Type B pancreatic cell (in vitro differentiated cells): ENCODE data around the gene HK1. TPM values are rescaled to one million over a fixed set of nuclear protein-coding genes. Genes with fewer than 3 reads are reported as not detected.
A peak's percentile ranks its signal among the peaks of the same experiment; 100 is the strongest.

ENCODE experiments used
- DNase-seq: peaks from one replicate; pipeline ENCODE4 v3.0.0; 2021; ENCODE audit warnings: mixed read lengths; ENCODE audit not compliant: unreplicated experiment; ENCODE audit errors: extremely low spot score
- H3K27ac Mint-ChIP-seq: 2 replicates; pipeline ENCODE4 v1.8.0; 2021; ENCODE audit warnings: mild to moderate bottlenecking, mixed read lengths
- H3K27me3 Mint-ChIP-seq: 2 replicates; pipeline ENCODE4 v1.8.0; 2021; ENCODE audit warnings: mixed read lengths
- H3K36me3 Mint-ChIP-seq: 2 replicates; pipeline ENCODE4 v1.8.0; 2021; ENCODE audit warnings: mixed read lengths
- H3K4me1 Mint-ChIP-seq: one replicate; pipeline ENCODE4 v1.8.0; 2021; ENCODE audit warnings: mixed read lengths; ENCODE audit not compliant: unreplicated experiment
- H3K4me3 Mint-ChIP-seq: 2 replicates; pipeline ENCODE4 v1.8.0; 2021; ENCODE audit warnings: mild to moderate bottlenecking, mixed read lengths
- H3K9me3 Mint-ChIP-seq: 2 replicates; pipeline ENCODE4 v1.8.0; 2021; ENCODE audit warnings: mixed read lengths
- total RNA-seq: library from RNA; stranded (reverse); gene quantifications from 2 replicates; pipeline ENCODE4 v1.2.1, GENCODE V29; 2021; ENCODE audit warnings: low replicate concordance
- TF ChIP-seq, protein P1 (sequence below): fragments of 200-600 bp; sonication (generic); conservative IDR thresholded peaks from 2 replicates; pipeline ENCODE4 v1.5.0; 2021; ENCODE audit warnings: antibody characterized with exemption, mild to moderate bottlenecking

HK1 gene
- total RNA-seq, 1 donor from 2014 or later: 60.8 TPM

DNA sequence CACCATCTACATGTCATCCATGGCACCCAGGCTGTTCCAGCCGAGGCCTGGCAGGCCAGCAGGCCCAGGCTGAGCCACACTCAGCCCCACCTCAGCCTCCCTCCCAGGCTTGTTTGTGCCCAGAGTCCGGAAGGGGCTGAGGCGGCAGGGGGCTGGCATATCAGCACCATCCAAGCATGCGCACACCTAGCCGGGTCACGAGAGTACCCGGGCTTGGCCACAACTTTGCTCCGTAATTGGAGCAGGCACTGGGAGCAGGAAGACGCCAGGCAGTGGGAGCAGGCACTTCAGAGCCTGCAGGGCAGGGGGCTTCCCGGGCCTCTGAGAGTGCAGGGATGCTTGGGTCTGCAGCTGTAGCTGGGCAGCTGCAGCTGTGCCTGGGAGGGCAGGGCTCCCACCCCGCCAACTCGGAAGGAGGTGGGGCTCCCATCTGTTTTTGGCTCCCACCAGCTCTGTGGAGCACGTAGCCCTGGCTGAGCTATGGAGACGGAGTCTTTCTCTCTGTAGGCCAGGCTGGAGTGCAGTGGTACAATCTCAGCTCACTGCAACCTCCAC, 157.7 kb downstream of the HK1 start:
- no peak overlapping the region for H3K27ac Mint-ChIP-seq
- no peak for DNase-seq
- TF ChIP-seq, protein P1, sequence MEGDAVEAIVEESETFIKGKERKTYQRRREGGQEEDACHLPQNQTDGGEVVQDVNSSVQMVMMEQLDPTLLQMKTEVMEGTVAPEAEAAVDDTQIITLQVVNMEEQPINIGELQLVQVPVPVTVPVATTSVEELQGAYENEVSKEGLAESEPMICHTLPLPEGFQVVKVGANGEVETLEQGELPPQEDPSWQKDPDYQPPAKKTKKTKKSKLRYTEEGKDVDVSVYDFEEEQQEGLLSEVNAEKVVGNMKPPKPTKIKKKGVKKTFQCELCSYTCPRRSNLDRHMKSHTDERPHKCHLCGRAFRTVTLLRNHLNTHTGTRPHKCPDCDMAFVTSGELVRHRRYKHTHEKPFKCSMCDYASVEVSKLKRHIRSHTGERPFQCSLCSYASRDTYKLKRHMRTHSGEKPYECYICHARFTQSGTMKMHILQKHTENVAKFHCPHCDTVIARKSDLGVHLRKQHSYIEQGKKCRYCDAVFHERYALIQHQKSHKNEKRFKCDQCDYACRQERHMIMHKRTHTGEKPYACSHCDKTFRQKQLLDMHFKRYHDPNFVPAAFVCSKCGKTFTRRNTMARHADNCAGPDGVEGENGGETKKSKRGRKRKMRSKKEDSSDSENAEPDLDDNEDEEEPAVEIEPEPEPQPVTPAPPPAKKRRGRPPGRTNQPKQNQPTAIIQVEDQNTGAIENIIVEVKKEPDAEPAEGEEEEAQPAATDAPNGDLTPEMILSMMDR: no peak
- no peaks in the 10 kb centered on the region for H3K9me3 Mint-ChIP-seq
- no peak overlapping the region for H3K4me3 Mint-ChIP-seq
- H3K27me3 Mint-ChIP-seq: no peaks in the 10 kb centered on the region
- H3K4me1 Mint-ChIP-seq: peaks cover 28% of the 10 kb centered on the region
- no peaks in the 10 kb centered on the region for H3K36me3 Mint-ChIP-seq

DNA sequence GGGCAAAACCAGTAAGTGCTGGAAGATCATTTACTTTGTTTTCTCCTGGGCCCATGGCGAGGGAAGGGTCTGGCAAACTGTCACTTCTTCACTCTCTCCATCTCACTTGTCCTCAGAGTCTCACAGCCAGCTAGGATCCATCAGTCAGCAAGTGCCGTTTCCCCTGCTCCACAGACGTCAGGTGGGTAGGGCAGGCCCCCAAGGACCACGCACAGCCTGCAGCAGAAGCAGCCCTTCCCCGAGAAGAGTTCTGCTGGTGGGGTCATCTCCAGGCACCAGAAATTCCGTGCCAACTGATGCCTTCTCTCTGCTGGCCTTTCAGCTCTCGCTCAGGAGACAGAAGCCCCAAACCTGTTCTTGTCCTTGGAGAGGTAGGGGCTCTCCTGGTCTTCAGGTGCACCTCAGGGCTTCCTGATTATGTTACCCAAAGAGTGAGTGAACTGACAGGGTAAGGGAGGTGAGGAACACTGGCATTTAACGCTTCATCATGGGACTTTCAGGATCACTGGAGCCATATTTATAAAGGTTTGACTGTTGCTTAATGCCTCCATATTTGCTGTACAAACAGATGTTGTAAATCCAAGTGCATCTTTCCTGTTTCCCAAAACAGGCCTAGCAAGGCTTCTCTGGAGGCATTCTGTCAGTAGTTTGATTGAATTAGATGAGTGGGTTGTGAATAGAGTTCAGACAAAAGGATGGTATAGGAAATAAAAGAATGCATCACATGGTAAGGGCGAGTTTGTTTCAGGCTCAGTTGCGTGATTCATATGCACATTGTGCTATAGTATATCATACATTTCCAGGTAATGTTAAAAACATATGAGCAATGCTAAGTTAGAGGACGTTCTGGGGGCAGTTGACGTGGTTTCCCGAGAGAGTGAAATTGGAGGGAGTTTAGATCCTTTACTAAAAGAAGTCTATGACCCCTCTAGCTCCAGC, 159.3 kb downstream of the HK1 start:
- Mint-ChIP-seq H3K27ac (peak overlapping the region; percentile 95), H3K27me3 (peaks cover 3% of the 10 kb centered on the region), H3K4me3 (peak overlapping the region; percentile 38), H3K4me1 (peaks cover 28% of the 10 kb centered on the region), H3K36me3 (no peaks in the 10 kb centered on the region), H3K9me3 (no peaks in the 10 kb centered on the region)
- TF ChIP-seq, protein P1: no peak
- no peak for DNase-seq

DNA sequence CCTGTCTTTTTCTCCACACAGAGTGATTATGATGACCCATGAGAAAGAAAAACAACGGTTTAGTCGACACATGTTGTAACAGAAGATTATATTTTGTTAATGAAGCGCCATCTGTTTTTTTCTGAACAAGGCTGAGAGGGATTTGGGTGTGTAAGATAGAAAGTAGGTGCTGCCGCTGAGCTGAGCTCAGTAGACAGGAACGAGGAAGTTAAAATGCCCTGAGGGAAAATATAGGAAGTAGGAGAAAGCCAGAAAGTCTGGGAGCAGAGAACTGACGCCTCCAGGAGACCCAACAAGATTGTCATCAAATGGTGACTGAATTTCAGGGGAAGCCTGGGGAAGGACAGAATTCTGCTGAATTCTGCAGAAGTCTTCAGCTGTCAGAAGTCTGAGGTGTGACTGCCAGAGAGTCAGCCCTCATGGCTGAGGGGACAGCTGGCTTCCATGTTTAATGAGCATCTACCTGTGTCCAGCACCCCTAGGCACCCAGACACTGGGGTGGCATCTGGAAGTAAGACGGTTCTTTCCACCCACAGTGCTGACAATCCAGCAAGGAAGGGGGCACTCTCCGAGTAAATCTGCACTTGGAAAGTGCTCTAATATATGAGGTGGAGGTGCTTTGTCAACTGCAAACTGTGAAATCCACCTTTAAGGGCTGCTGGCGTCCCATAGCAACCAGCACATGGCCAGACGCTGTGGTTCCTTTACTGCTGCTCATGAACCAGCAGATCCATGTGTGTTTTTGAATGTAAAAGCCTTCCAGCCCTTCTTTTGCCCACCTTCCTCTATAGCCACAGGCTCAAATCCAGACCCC, 160.4 kb downstream of the HK1 start:
- Mint-ChIP-seq H3K9me3 (no peaks in the 10 kb centered on the region), H3K4me1 (peaks cover 28% of the 10 kb centered on the region), H3K27me3 (peaks cover 3% of the 10 kb centered on the region), H3K36me3 (no peaks in the 10 kb centered on the region), H3K4me3 (peak overlapping the region; percentile 59), H3K27ac (peak overlapping the region; percentile 95)
- DNase-seq: no peak
- TF ChIP-seq, protein P1: no peak

DNA sequence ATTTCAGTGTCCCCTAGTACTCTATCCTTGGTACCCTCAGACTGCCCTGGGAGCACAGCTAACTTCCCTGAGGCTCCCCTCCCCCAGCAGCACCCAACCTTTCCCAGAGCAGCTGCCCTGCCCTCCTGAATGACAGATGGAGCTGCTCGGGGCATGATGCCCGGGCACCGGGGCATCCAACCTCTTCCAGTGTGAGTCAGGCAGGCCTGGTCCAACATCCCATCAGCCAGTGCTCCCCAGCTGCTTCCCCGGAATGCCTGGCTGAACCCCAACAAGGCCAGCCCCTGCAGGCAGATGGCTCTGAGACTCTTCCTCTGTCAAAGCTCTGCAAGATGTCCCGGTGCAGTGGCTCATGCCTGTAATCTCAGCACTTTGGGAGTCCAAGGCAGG, 161.0 kb downstream of the HK1 start:
- TF ChIP-seq, protein P1: no peak
- Mint-ChIP-seq H3K4me3 (no peak overlapping the region), H3K27ac (peak overlapping the region; percentile 95), H3K36me3 (no peaks in the 10 kb centered on the region), H3K27me3 (peaks cover 4% of the 10 kb centered on the region), H3K4me1 (peaks cover 28% of the 10 kb centered on the region), H3K9me3 (no peaks in the 10 kb centered on the region)
- no peak for DNase-seq

DNA sequence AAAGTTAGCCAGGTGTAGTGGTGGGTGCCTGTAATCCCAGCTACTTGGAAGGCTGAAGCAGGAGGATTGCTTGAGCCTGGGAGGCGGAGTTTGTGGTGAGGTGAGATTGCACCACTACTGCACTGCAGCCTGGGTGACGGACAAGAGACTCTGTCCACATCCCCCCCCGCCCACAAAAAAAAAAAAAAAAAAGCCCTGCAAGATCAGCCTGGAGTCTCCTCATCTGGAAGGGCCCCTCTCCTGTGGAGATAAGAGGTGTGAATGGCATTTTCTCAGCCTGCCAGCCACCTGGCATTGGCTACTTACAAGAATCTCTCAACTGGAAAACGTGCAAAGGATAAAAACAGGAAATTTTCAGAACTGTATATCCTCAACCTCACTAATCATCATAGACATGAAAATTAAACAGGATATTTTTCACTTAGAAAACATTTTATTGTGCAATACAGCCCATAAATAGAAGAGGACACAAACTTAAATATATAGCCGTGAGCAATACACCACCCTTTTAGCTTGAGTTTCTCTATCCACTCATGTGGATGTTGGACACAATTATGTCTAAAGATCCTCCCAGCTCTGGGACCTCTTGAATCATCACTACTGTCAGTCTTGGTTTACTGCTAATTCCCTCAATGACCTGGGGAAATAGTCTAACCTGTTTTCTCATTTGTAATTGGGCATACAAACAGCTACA, 161.7 kb downstream of the HK1 start:
- H3K4me3 Mint-ChIP-seq: peak overlapping the region; percentile 43
- peak overlapping the region; percentile 95 for H3K27ac Mint-ChIP-seq
- H3K27me3 Mint-ChIP-seq: peaks cover 6% of the 10 kb centered on the region
- TF ChIP-seq, protein P1: no peak
- no peaks in the 10 kb centered on the region for H3K36me3 Mint-ChIP-seq
- peaks cover 28% of the 10 kb centered on the region for H3K4me1 Mint-ChIP-seq
- no peak for DNase-seq
- no peaks in the 10 kb centered on the region for H3K9me3 Mint-ChIP-seq
